HL-60 (cell line): ENCODE data around the gene MTLN.

Experiments
- DNase-seq, 2 experiments: peaks; one replicate each; pipeline ENCODE4 v3.0.0-alpha.2; 2010 to 2020; ENCODE audit warnings: low read depth in 1 of 2, low spot score in 1 of 2
- H3K27ac ChIP-seq: fragments of 250-450 bp; sonication (Bioruptor Pico); replicated peaks from 2 replicates; pipeline ENCODE4 v1.5.1; 2020; ENCODE audit warnings: mild to moderate bottlenecking, moderate library complexity
- H3K27me3 ChIP-seq: fragments of 250-450 bp; sonication (Bioruptor Pico); 2 replicates; pipeline ENCODE4 v1.5.1; 2021; ENCODE audit warnings: mild to moderate bottlenecking, moderate library complexity; ENCODE audit not compliant: insufficient read depth, poor library complexity, severe bottlenecking
- H3K4me3 ChIP-seq: replicated peaks from 2 replicates; pipeline ENCODE4 v1.5.1; 2011; ENCODE audit warnings: mild to moderate bottlenecking, control low read depth, low read length; ENCODE audit not compliant: insufficient read depth
- CTCF ChIP-seq: IDR thresholded peaks from one replicate; pipeline ENCODE4 v1.5.1; 2011; ENCODE audit warnings: low read length, control low read depth, inconsistent platforms; ENCODE audit not compliant: insufficient read depth
- GABPA ChIP-seq: IDR thresholded peaks from 2 replicates; pipeline ENCODE4 v1.6.1; 2012; ENCODE audit warnings: low read depth
- POLR2AphosphoS5 ChIP-seq: IDR thresholded peaks from 2 replicates; pipeline ENCODE4 v1.6.1; 2012; ENCODE audit warnings: low read depth
- REST ChIP-seq: IDR thresholded peaks from 2 replicates; pipeline ENCODE4 v1.6.1; 2012; ENCODE audit warnings: low read depth; ENCODE audit not compliant: insufficient replicate concordance
- SPI1 ChIP-seq: IDR thresholded peaks from 2 replicates; pipeline ENCODE4 v1.6.1; 2012; ENCODE audit warnings: low read depth, mild to moderate bottlenecking, borderline replicate concordance

The MTLN gene

DNA sequence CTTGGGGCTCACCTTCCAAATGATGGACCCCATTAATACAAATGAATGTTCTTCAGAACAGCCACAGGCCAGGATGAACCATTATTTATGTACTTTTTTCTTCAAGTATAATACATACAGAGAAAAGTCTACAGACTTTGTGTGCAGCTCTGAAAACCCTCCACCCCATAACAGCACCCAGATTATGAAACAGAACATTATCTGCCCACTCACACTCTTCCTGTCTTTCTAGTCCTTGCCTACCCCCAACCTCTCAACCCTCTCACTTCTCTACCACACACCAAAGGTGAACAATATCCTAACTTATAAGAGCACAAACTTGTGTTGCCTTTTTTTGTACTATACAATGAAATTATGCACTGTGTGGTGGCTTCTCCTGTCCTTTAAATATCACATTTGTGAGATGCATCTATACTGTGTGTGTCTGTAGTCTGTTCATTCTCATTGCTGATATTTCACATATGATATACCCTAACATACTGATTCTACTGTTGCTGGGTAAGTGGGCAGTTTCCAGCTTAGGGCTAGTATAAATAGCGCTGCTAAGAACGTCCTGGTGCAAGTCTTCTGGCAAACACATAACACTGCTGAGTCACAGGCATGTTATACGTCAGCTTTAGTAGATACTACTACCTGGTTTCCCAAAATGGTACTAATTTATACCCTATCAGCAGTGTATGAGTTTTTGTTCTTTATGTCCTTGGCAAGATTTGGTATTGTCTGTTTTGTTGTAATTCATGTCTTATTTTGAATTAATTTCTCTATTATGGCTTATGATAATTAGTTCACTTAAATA, 6.5 kb downstream of the MTLN start:
- Histone ChIP-seq H3K4me3 (no peak overlapping the region), H3K27ac (no peak overlapping the region), H3K27me3 (no peaks in the 10 kb centered on the region)

GRCh38 chr2:110204408-110205385, 7.7 kb downstream of the MTLN start, which contains the start of gene NPHP1:
Gene NPHP1 (minus strand): TSS chr2:110205013. CDS start chr2:110204968, 45 bp downstream.
- Histone ChIP-seq H3K27ac (peak within 1 kb of the TSS; percentile 26), H3K27me3 (no peaks in the 10 kb centered on the region), H3K4me3 (peak within 1 kb of the TSS; percentile 73)
- TF ChIP-seq POLR2AphosphoS5, result peak; percentile 38; the same call in 1 of the 2 replicates
- TF ChIP-seq REST, result no peak
- no peak for TF ChIP-seq GABPA
- peak; percentile 68 to 79 for DNase-seq

More for the DNA sequence above, 6.5 kb downstream of the MTLN start:
- TF ChIP-seq CTCF, result no peak
- no peak for TF ChIP-seq SPI1
- TF ChIP-seq GABPA, result no peak
- TF ChIP-seq REST, result no peak
- no peak for TF ChIP-seq POLR2AphosphoS5
- DNase-seq, result no peak

DNA sequence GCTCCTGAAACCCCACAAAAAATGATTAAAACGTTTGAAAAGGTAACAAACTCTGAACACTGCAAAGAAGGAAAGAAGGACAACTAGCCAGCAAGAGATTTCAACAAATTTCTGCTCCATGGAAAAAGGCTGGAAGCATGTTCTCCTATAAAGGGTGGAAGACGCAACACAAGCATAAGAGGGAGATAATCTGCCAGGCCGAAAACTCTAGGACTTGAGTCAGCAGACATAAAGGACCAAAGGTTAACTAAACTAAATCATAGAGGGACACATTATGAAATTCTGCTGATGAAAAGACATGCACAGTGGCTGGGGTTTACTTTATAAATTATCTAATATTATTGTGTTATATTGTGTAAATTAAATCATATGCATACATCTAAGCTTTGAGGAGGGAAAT, 14.3 kb downstream of the MTLN start:
- no peak for DNase-seq
- H3K27me3 ChIP-seq, result no peaks in the 10 kb centered on the region
- TF ChIP-seq POLR2AphosphoS5, result no peak
- no peak for TF ChIP-seq SPI1
- TF ChIP-seq REST, result no peak
- no peak for TF ChIP-seq CTCF
- TF ChIP-seq GABPA, result no peak
- no peak overlapping the region for H3K27ac ChIP-seq
- H3K4me3 ChIP-seq, result no peak overlapping the region
